GM12891 (cell line): Measurements from ENCODE around the gene BCL11B.

ENCODE experiments used
- PAX5 ChIP-seq: IDR thresholded peaks from 2 replicates; pipeline ENCODE4 v1.6.1; 2011; ENCODE audit warnings: low read length, moderate library complexity, mild to moderate bottlenecking; ENCODE audit not compliant: insufficient read depth, severe bottlenecking
- POLR2A ChIP-seq: IDR thresholded peaks from 2 replicates; pipeline ENCODE4 v1.6.1; 2011; ENCODE audit warnings: low read depth, low read length, control low read depth
- POLR2AphosphoS5 ChIP-seq: IDR thresholded peaks from 2 replicates; pipeline ENCODE4 v1.6.1; 2011; ENCODE audit warnings: low read depth, low read length, control low read depth
- POU2F2 ChIP-seq: IDR thresholded peaks from 2 replicates; pipeline ENCODE4 v1.6.1; 2011; ENCODE audit warnings: low read depth, mild to moderate bottlenecking, control low read depth, low read length, moderate library complexity
- SPI1 ChIP-seq: IDR thresholded peaks from 2 replicates; pipeline ENCODE4 v1.6.1; 2011; ENCODE audit warnings: low read depth, low read length, control low read depth
- TAF1 ChIP-seq: IDR thresholded peaks from 2 replicates; pipeline ENCODE4 v1.6.1; 2011; ENCODE audit warnings: low read depth, low read length, control low read depth

- TF ChIP-seq POLR2A (no peak), POLR2AphosphoS5 (no peak), SPI1 (no peak), PAX5 (no peak), TAF1 (no peak), POU2F2 (no peak)
These were observed at the start of gene BCL11B for GRCh38 chr14:99271951-99272631.
